ENCODE measurements around the gene STARD7.
"Not testable (repeated sequence)": the region's sequence is repeated elsewhere in the genome, so short reads cannot be mapped to it uniquely, and the experiment has no call there.

Gene STARD7

DNA sequence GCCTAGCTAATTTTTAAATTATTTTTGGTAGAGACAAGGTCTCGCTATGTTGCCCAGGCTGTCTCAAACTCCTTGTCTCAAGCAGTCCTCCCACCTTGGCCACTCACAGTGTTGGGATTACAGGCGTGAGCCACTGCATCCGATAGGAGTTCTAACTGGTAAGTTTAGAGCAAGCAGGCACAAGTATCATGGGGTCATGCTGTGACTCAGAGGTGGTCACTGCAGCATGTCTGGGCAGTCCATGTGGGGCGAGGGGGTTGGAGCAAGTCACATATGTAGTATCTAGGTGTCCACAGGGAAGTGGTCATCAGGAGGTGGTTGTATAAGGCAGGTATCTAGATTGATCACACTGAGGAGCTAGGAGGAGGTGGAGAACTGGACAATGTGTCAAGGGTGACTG is 22.7 kb upstream of the STARD7 start:
- Histone ChIP-seq H3K4me3 (ENCODE audit: severe bottlenecking) (no peak overlapping the region), H3K27ac (ENCODE audit: poor library complexity, severe bottlenecking) (no peak overlapping the region), H3K9me3 (ENCODE audit: severe bottlenecking) (no peaks in the 10 kb centered on the region), H3K36me3 (ENCODE audit: low read depth) (no peaks in the 10 kb centered on the region), H3K27me3 (ENCODE audit: insufficient read depth, poor library complexity, severe bottlenecking) (no peaks in the 10 kb centered on the region), H3K4me1 (ENCODE audit: insufficient read depth, poor library complexity, severe bottlenecking) (no peaks in the 10 kb centered on the region)
- no peak for TF ChIP-seq CTCF (IDR thresholded peaks at IDR 0.05; ENCODE audit: poor library complexity, severe bottlenecking)
- peak; percentile 25; the same call in 1 of the 3 replicates for ATAC-seq (ENCODE audit: low read depth)
- no peak for DNase-seq (ENCODE audit: low spot score)

DNA sequence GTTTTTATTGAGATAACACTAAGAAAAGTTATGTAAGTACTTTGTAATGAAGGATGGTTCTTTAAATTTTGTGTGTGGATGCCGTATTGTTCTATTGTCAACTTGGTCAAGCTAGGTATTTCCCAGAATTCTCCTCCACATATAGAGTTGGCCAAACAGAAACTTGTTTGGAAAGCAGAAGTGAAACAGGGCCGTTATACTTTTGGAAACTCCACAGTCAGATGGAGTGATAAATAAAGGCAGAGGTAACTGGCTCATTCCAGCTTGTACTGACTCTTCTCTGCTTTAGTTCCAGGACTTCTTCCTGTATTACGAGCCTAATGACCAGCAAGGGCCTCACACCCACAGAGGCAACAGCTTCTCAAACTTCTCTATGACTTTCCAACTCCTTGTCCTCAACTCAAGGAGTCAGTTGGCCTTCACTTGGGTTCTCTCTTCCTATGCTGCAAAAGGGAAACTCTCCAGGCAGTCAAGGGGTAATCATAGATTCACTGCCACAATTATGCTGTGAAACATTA is 16.4 kb upstream of the STARD7 start:
- no peak for TF ChIP-seq CTCF (IDR thresholded peaks at IDR 0.05; ENCODE audit: poor library complexity, severe bottlenecking)
- Histone ChIP-seq H3K36me3 (ENCODE audit: low read depth) (no peaks in the 10 kb centered on the region), H3K27me3 (ENCODE audit: insufficient read depth, poor library complexity, severe bottlenecking) (no peaks in the 10 kb centered on the region), H3K27ac (ENCODE audit: poor library complexity, severe bottlenecking) (no peak overlapping the region), H3K9me3 (ENCODE audit: severe bottlenecking) (no peaks in the 10 kb centered on the region), H3K4me1 (ENCODE audit: insufficient read depth, poor library complexity, severe bottlenecking) (no peaks in the 10 kb centered on the region), H3K4me3 (ENCODE audit: severe bottlenecking) (no peak overlapping the region)
- DNase-seq (ENCODE audit: low spot score): no peak
- no peak for ATAC-seq (ENCODE audit: low read depth)

DNA sequence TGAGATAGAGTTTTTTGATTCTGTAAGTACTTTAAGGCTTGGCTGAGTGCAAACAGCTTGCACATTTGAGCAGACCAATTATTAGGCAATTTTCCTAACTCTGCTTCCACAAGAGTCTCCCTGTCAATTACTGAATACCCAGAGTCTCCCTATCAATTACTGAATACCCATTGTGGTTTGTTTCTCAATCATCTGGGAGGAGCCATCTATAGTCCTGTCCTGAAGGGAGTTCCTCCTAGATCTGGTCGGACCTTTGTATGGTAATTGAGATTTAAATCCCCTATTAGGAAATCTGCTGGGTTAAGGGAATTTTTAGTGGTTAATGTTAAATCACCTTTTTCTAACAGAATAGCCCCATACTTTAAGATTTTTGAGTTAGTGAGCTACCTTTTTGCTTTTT is 12.5 kb upstream of the STARD7 start:
- not testable (repeated sequence) for H3K9me3 ChIP-seq (ENCODE audit: severe bottlenecking)

DNA sequence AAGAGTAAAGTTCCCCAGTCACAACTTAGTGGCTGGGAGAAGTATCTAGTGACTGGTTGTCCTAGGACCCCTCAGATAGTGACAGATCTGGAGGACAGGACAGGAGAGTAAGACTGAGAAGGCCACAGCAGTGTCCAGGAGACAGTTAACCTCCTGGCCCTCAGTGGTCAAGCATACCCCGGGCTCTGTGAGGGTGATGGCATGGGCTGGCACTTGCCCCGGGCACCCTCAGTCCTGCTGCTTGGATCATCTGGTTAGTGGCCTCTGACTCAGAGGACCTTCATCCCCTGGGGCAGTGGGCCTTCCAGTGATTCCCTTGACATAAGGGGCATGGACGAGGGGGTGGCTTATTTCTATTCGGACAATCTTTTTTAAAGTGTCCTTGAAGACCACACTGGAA is 11.3 kb upstream of the STARD7 start:
- ATAC-seq (ENCODE audit: low read depth); H3K9me3 ChIP-seq (ENCODE audit: severe bottlenecking); H3K27ac ChIP-seq (ENCODE audit: poor library complexity, severe bottlenecking); H3K36me3 ChIP-seq (ENCODE audit: low read depth); DNase-seq (ENCODE audit: low spot score); H3K4me1 ChIP-seq (ENCODE audit: insufficient read depth, poor library complexity, severe bottlenecking); H3K27me3 ChIP-seq (ENCODE audit: insufficient read depth, poor library complexity, severe bottlenecking); H3K4me3 ChIP-seq (ENCODE audit: severe bottlenecking): not testable (repeated sequence)

More for the DNA sequence above, 12.5 kb upstream of the STARD7 start:
- not testable (repeated sequence) for H3K4me1 ChIP-seq (ENCODE audit: insufficient read depth, poor library complexity, severe bottlenecking); DNase-seq (ENCODE audit: low spot score); H3K27me3 ChIP-seq (ENCODE audit: insufficient read depth, poor library complexity, severe bottlenecking); H3K36me3 ChIP-seq (ENCODE audit: low read depth); ATAC-seq (ENCODE audit: low read depth); H3K4me3 ChIP-seq (ENCODE audit: severe bottlenecking); H3K27ac ChIP-seq (ENCODE audit: poor library complexity, severe bottlenecking)

DNA sequence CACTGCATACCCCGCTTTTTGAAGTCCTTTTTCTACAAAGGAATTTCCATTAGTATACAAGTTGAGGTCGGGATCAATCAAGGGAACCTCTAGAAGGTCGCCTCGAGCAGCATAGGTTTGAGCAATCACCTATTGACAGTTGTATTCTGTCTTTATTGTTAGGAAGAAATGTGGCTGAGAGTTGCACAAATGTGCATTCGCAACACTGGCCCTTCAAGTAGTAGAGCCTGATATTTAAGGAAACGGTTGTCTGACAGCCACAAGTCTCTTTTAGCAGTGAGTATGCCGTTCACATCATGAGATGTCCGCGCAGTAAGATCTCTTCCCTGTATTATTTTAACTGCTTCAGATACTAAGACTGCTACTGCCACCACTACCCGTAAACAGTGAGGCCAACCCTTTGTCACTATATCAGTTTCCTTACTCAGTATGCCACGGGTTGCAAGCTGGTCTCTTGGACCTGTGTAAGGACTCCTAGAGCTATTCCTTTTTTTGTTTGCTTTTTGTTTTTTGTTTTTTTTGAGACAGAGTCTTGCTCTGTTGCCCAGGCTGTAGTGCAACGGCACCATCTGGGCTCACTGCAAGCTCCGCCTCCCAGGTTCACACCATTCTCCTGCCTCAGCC is 10.0 kb upstream of the STARD7 start:
- no peaks in the 10 kb centered on the region for H3K4me1 ChIP-seq (ENCODE audit: insufficient read depth, poor library complexity, severe bottlenecking)
- no peak overlapping the region for H3K4me3 ChIP-seq (ENCODE audit: severe bottlenecking)
- ATAC-seq (ENCODE audit: low read depth): no peak
- H3K9me3 ChIP-seq (ENCODE audit: severe bottlenecking): no peaks in the 10 kb centered on the region
- DNase-seq (ENCODE audit: low spot score): no peak
- H3K27me3 ChIP-seq (ENCODE audit: insufficient read depth, poor library complexity, severe bottlenecking): no peaks in the 10 kb centered on the region
- no peak for TF ChIP-seq CTCF (IDR thresholded peaks at IDR 0.05; ENCODE audit: poor library complexity, severe bottlenecking)
- no peak overlapping the region for H3K27ac ChIP-seq (ENCODE audit: poor library complexity, severe bottlenecking)
- no peaks in the 10 kb centered on the region for H3K36me3 ChIP-seq (ENCODE audit: low read depth)

GRCh38 chr2:96214554-96214953 is 5.9 kb upstream of the STARD7 start:
- Histone ChIP-seq H3K4me1 (ENCODE audit: insufficient read depth, poor library complexity, severe bottlenecking) (no peaks in the 10 kb centered on the region), H3K4me3 (ENCODE audit: severe bottlenecking) (no peak overlapping the region), H3K9me3 (ENCODE audit: severe bottlenecking) (no peaks in the 10 kb centered on the region), H3K27me3 (ENCODE audit: insufficient read depth, poor library complexity, severe bottlenecking) (no peaks in the 10 kb centered on the region), H3K27ac (ENCODE audit: poor library complexity, severe bottlenecking) (no peak overlapping the region), H3K36me3 (ENCODE audit: low read depth) (no peaks in the 10 kb centered on the region)
- no peak for TF ChIP-seq CTCF (IDR thresholded peaks at IDR 0.05; ENCODE audit: poor library complexity, severe bottlenecking)
- DNase-seq (ENCODE audit: low spot score) (no peak), ATAC-seq (ENCODE audit: low read depth) (no peak)
